ENCODE data around the gene ALDH7A1. TPM values are rescaled to one million over a fixed set of nuclear protein-coding genes. Genes with fewer than 3 reads are reported as not detected.

Gene ALDH7A1
- polyA plus RNA-seq, 1 experiment = 81.2 TPM

DNA sequence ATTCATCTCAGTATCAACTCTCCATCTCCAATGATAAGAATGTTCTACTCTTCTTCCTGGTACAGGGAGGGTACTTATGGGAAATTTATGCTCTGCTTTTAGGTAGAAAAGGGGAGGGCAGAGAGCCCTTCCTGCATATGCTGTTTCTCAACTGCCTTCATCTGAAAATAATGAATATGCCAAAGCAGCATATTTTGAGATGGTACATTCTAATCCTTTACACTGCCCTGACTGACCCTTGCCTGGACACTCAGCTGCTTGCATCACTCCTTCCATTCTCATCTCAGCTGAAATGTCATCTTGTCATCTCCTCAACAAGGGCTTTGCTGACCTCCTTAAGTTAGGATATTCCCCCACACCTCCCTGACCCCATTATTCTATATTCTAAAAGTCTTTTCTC lies 68.5 kb downstream of the ALDH7A1 start:
- no peaks in the 10 kb centered on the region for H3K27me3 ChIP-seq (ENCODE audit: control insufficient read depth, insufficient read depth, low read length)
- no peak overlapping the region for H3K4me3 ChIP-seq (ENCODE audit: low read depth, low read length)
- CTCF ChIA-PET = interaction anchor here (0.5 to 1.1 kb wide), 2 partner anchors 26 to 105 kb away, joined by 3 read pairs; no protein-coding TSS in a partner anchor
- H3K36me3 ChIP-seq (ENCODE audit: control insufficient read depth, insufficient read depth, low read length) = no peaks in the 10 kb centered on the region
- POLR2A ChIA-PET = no interaction called here
- TF ChIP-seq, protein P1, sequence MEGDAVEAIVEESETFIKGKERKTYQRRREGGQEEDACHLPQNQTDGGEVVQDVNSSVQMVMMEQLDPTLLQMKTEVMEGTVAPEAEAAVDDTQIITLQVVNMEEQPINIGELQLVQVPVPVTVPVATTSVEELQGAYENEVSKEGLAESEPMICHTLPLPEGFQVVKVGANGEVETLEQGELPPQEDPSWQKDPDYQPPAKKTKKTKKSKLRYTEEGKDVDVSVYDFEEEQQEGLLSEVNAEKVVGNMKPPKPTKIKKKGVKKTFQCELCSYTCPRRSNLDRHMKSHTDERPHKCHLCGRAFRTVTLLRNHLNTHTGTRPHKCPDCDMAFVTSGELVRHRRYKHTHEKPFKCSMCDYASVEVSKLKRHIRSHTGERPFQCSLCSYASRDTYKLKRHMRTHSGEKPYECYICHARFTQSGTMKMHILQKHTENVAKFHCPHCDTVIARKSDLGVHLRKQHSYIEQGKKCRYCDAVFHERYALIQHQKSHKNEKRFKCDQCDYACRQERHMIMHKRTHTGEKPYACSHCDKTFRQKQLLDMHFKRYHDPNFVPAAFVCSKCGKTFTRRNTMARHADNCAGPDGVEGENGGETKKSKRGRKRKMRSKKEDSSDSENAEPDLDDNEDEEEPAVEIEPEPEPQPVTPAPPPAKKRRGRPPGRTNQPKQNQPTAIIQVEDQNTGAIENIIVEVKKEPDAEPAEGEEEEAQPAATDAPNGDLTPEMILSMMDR (IDR thresholded peaks at IDR 0.05; ENCODE audit: insufficient read depth, low read depth, low read length) = no peak
- no peak for DNase-seq (ENCODE audit: low read depth)

DNA sequence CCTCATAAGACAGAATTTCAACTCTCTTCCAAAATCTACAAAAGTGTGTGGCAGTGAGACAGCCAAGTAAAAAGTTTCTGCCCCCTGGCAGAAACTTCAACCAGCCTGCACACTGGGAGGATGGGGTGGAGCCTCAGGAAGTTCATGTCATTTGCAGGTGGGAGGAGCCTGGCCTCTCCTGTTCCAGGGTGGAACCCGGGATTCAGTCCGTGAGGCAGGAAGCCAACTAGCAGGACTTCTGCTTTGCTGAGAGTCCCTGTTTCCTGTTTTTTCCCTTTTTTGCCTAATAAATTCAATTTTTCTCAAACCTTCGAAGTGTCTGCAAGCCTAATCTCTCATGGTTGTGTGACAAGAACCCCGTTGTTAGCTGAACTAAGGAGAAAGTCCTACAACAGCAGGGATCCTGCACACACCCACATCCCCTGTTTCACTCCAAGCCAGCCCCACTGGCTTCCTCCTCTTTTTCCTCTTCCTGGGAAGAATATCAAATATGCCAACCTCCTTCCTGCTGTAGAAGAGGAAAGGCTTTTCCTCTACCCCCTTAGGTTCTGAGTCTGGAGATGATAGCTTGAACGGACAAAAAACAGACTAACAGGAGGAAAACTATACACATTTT lies 69.3 kb downstream of the ALDH7A1 start:
- no peaks in the 10 kb centered on the region for H3K36me3 ChIP-seq (ENCODE audit: control insufficient read depth, insufficient read depth, low read length)
- ChIA-PET POLR2A (no interaction called here), CTCF (interaction anchor here (1.1 kb wide), 1 partner anchor 25 kb away, joined by 3 read pairs; no protein-coding TSS in a partner anchor)
- DNase-seq (ENCODE audit: low read depth) = no peak
- TF ChIP-seq, protein P1 (IDR thresholded peaks at IDR 0.05; ENCODE audit: insufficient read depth, low read depth, low read length) = no peak
- no peak overlapping the region for H3K4me3 ChIP-seq (ENCODE audit: low read depth, low read length)
- no peaks in the 10 kb centered on the region for H3K27me3 ChIP-seq (ENCODE audit: control insufficient read depth, insufficient read depth, low read length)

DNA sequence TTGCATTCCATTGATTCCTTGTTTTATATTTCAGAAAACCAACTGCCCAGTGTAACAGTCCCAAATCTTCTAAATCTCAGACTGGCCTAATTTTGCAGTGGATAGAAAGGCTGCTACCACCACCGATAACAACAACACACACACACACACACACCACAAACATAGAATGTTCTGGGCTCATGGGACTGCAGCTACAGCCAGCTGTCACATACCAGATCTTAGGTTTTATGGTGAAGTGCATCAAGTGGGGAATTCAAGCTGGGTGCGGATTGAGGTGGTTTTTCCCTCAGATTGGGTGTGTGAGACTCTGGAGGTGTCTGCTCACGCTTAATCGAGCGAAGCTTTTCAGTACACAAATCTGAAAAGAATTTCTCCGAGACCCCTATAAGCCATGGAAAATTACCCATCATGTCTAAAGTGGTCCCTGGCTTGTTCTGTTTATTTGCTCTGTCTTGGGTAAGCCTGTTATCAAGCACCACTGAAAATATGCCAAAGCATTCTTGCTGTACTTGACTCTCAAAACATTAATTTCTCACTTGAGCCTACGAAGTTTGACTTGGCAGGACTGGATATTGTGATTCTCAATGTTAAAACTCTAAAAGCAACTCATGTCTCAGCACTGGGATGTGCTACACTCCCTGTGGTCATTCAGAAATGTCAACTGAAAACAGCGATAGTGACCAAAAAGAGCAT lies 71.1 kb downstream of the ALDH7A1 start:
- ChIA-PET POLR2A (no interaction called here), CTCF (interaction anchor here (1.1 kb wide), 1 partner anchor 24 kb away, joined by 3 read pairs; no protein-coding TSS in a partner anchor)
- no peak for DNase-seq (ENCODE audit: low read depth)
- Histone ChIP-seq H3K27me3 (ENCODE audit: control insufficient read depth, insufficient read depth, low read length) (no peaks in the 10 kb centered on the region), H3K4me3 (ENCODE audit: low read depth, low read length) (no peak overlapping the region), H3K36me3 (ENCODE audit: control insufficient read depth, insufficient read depth, low read length) (no peaks in the 10 kb centered on the region)
- TF ChIP-seq, protein P1 (IDR thresholded peaks at IDR 0.05; ENCODE audit: insufficient read depth, low read depth, low read length) = no peak

- Histone ChIP-seq H3K27me3 (ENCODE audit: control insufficient read depth, insufficient read depth, low read length) (no peaks in the 10 kb centered on the region), H3K36me3 (ENCODE audit: control insufficient read depth, insufficient read depth, low read length) (no peaks in the 10 kb centered on the region), H3K4me3 (ENCODE audit: low read depth, low read length) (no peak overlapping the region)
- TF ChIP-seq, protein P1 (IDR thresholded peaks at IDR 0.05; ENCODE audit: insufficient read depth, low read depth, low read length) = no peak
- CTCF ChIA-PET = interaction anchor here (0.6 to 2.9 kb wide), 4 partner anchors 15 to 167 kb away, joined by 3 to 14 read pairs (median 3); no protein-coding TSS in a partner anchor
- POLR2A ChIA-PET = interaction anchor here (0.6 kb wide), 2 partner anchors 12 to 98 kb away, joined by 3 read pairs; no protein-coding TSS in a partner anchor
- no peak for DNase-seq (ENCODE audit: low read depth)
Observed at GRCh38 chr5:126521130-126521529, 73.9 kb downstream of the ALDH7A1 start.

DNA sequence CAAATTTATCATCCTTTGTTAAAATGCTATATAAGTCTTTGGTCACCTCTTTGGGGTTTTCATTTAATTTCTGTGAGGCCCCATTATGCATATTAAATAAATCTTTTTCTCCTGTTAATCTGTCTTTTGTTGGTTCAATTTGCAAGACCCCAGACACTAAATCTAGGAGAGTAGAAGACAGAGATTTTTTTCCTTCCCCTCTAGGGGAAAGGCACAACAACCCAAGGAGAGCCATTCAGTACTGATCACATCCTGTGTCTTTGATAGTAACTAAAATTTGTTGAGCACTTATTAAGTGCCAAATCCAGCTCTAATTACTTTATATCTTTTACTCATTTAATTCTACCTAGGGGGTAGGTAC lies 74.4 kb downstream of the ALDH7A1 start:
- ChIA-PET CTCF (interaction anchor here (0.6 to 2.9 kb wide), 3 partner anchors 19 to 38 kb away, joined by 3 to 14 read pairs (median 5); no protein-coding TSS in a partner anchor), POLR2A (no interaction called here)
- TF ChIP-seq, protein P1 (IDR thresholded peaks at IDR 0.05; ENCODE audit: insufficient read depth, low read depth, low read length) = no peak
- no peaks in the 10 kb centered on the region for H3K36me3 ChIP-seq (ENCODE audit: control insufficient read depth, insufficient read depth, low read length)
- no peak for DNase-seq (ENCODE audit: low read depth)
- no peaks in the 10 kb centered on the region for H3K27me3 ChIP-seq (ENCODE audit: control insufficient read depth, insufficient read depth, low read length)
- H3K4me3 ChIP-seq (ENCODE audit: low read depth, low read length) = no peak overlapping the region
